K562 (cell line): ENCODE results near the gene USB1. TPM values are rescaled to one million over a fixed set of nuclear protein-coding genes. Genes with fewer than 3 reads are reported as not detected.

Source experiments
- BCOR ChIP-seq: fragments of 450-650 bp; IDR thresholded peaks from 2 replicates; pipeline ENCODE4 v1.6.1; 2016
- CTBP1 ChIP-seq: fragments of 450-650 bp; IDR thresholded peaks from 2 replicates; pipeline ENCODE4 v1.6.1; 2016; ENCODE audit warnings: borderline replicate concordance
- ESRRA ChIP-seq: fragments of 450-650 bp; IDR thresholded peaks from 2 replicates; pipeline ENCODE4 v1.6.1; 2014; ENCODE audit warnings: low read depth, mild to moderate bottlenecking, moderate library complexity, borderline replicate concordance
- EZH2 ChIP-seq: IDR thresholded peaks from 2 replicates; pipeline ENCODE4 v1.6.1; 2012; ENCODE audit warnings: low read depth, mild to moderate bottlenecking, inconsistent platforms, low read length, borderline replicate concordance
- FIP1L1 ChIP-seq: fragments of 200-400 bp; formaldehyde crosslinking; IDR thresholded peaks from 2 replicates; pipeline ENCODE4 v1.6.1; 2018; ENCODE audit warnings: mild to moderate bottlenecking, low read depth, low read length; ENCODE audit not compliant: poor library complexity, severe bottlenecking
- GTF2A2 ChIP-seq: IDR thresholded peaks from 2 replicates; pipeline ENCODE4 v1.6.1; 2016; ENCODE audit warnings: mild to moderate bottlenecking, missing genetic modification characterization, missing compliant biosample characterization
- HDAC1 ChIP-seq, 2 experiments: fragments of 450-650 bp; IDR thresholded peaks; 2 replicates each; pipeline ENCODE4 v1.6.1; 2016 to 2017; ENCODE audit warnings: inconsistent platforms in 1 of 2, mild to moderate bottlenecking in 1 of 2, moderate library complexity in 1 of 2
- LARP7 ChIP-seq: fragments of 450-650 bp; IDR thresholded peaks from 2 replicates; pipeline ENCODE4 v1.6.1; 2016
- REST ChIP-seq, 2 experiments: fragments of 450-650 bp; formaldehyde crosslinking in 1 of 2; IDR thresholded peaks; 2 replicates each; pipeline versions ENCODE4 v1.4.0 to v1.6.1; 2014 to 2020; ENCODE audit warnings: mild to moderate bottlenecking in 2 of 2, borderline replicate concordance in 1 of 2, low read depth in 1 of 2
- TFAP4 ChIP-seq: sonication (generic); formaldehyde crosslinking; IDR thresholded peaks from 2 replicates; pipeline ENCODE4 v1.8.0; 2022; ENCODE audit warnings: missing genetic modification reagents, mild to moderate bottlenecking, moderate library complexity, borderline replicate concordance
- XRCC5 ChIP-seq: fragments of 200-400 bp; formaldehyde crosslinking; IDR thresholded peaks from 2 replicates; pipeline ENCODE4 v1.6.1; 2017; ENCODE audit warnings: low read depth, mild to moderate bottlenecking, low read length
- ZBTB9 ChIP-seq: fragments of 450-650 bp; formaldehyde crosslinking; IDR thresholded peaks from 2 replicates; pipeline ENCODE4 v1.4.0; 2020; ENCODE audit warnings: mild to moderate bottlenecking, moderate library complexity
- polyA plus RNA-seq, 8 experiments: library from polyadenylated mRNA; depleted of rRNA in 4 of 8; stranded (reverse) in 5 of 8; unstranded in 3 of 8; fragments of >200 nt; fragmentation: Nextera tagmentation in 2 of 8; fragmentation: Illumina TruSeq in 1 of 8; extraction: Ambion mirVana in 2 of 8; extraction: Trizol in 1 of 8; gene quantifications; 2 replicates each; pipeline versions ENCODE4 v1.2.1 to v1.2.3, GENCODE V29; 2011 to 2014; ENCODE audit warnings: inconsistent platforms in 1 of 8, missing spikeins in 1 of 8
- total RNA-seq, 7 experiments: library from RNA; depleted of rRNA in 6 of 7; stranded (reverse); fragments of >200 nt in 6 of 7; fragmentation: Illumina TruSeq in 2 of 7; extraction: Trizol in 2 of 7; gene quantifications; 2 replicates each; pipeline versions ENCODE4 v1.2.1 to v1.2.3, GENCODE V29; 2011 to 2021; ENCODE audit warnings: low replicate concordance in 1 of 7
- TF ChIP-seq, protein P1 (sequence below): sonication (generic); formaldehyde crosslinking; IDR thresholded peaks from 2 replicates; pipeline ENCODE4 v1.8.1; 2022; ENCODE audit warnings: missing genetic modification reagents

The USB1 gene
- total and polyA plus RNA-seq, 9 of the 15 experiments (the other 6 are each of a cell fraction or from before 2014, with no cell fraction given): 11.6 to 73.6 (median 19.4) TPM

DNA sequence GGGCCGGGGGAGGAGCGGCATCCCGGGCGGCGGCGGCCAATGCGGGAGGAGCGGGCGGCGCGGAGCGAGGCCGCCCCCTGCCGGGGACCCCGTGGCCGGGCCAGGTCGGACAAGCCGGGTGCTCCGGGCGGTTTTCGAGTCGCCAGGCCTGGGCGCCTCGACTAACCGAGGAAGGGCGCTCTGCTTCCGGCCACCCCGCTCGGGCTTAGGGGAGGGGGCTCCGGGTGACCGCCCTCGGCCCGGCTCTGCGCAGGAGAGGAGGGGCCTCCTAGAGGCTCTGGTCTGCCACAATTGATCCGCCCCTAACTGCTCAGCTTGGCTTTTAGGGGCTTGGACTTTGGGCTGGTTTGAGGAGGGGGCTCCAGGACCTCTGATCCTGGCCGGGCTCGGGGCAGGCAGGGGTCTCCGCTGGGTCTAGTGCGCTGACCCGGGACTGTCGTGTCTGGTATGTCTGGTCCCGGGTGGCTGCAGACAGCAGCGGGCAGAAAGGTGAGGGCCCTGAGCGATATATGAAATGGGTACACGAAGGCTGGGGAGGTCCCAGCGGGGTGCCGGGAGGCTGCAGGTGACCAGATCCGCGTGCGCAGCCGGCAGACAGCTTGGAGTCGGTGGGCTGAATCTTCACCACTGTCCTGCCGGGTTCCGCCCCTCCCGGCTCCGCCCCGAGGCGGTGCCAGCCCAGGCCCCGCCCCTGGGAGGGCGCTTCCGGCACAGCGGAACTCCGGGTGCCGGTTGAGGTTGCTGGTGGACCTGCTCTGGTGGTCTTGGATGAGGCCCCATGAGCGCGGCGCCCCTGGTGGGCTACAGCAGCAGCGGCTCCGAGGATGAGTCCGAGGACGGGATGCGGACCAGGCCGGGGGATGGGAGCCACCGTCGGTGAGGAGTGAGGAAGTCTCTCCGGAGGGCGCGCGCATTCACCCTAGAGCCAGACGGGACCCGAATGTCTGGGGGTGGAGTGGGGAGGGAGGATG, at the start of gene USB1 (continued):
- TF ChIP-seq REST (IDR thresholded peaks at IDR 0.05; ENCODE audit: borderline replicate concordance): peak; percentile 32; the same call in 1 of the 2 replicates
- TF ChIP-seq REST (CRISPR knock-in tag; IDR thresholded peaks at IDR 0.05; ENCODE audit: low read depth): 0 out of 2 replicates have a peak, but pooled peaks have one; percentile 2
- peak; percentile 55; the same call in 1 of the 2 replicates for TF ChIP-seq BCOR
- no peak for TF ChIP-seq EZH2
- 0 out of 2 replicates have a peak, but pooled peaks have one; percentile 14 for TF ChIP-seq ZBTB9
- TF ChIP-seq FIP1L1: peak; percentile 68
- TF ChIP-seq, protein P1, sequence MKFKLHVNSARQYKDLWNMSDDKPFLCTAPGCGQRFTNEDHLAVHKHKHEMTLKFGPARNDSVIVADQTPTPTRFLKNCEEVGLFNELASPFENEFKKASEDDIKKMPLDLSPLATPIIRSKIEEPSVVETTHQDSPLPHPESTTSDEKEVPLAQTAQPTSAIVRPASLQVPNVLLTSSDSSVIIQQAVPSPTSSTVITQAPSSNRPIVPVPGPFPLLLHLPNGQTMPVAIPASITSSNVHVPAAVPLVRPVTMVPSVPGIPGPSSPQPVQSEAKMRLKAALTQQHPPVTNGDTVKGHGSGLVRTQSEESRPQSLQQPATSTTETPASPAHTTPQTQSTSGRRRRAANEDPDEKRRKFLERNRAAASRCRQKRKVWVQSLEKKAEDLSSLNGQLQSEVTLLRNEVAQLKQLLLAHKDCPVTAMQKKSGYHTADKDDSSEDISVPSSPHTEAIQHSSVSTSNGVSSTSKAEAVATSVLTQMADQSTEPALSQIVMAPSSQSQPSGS: 0 out of 2 replicates have a peak, but pooled peaks have one; percentile 13
- no peak for TF ChIP-seq GTF2A2 (tag)
- TF ChIP-seq CTBP1: peak; percentile 60; the same call in 1 of the 2 replicates
- TF ChIP-seq HDAC1 (IDR thresholded peaks at IDR 0.05): peak in 1 of 2 experiments; percentile 66; a peak in 1 of 4 replicates
- TF ChIP-seq TFAP4 (CRISPR knock-in tag): peak; percentile 75
- peak; percentile 51 for TF ChIP-seq ESRRA
- TF ChIP-seq XRCC5: peak; percentile 51; the same call in 1 of the 2 replicates
- 0 out of 2 replicates have a peak, but pooled peaks have one; percentile 12 for TF ChIP-seq LARP7
